Astrocyte of the cerebellum (primary cell): ENCODE data around the gene DACH1.

Source experiments
- DNase-seq: peaks from one replicate; pipeline ENCODE4 v3.0.0-alpha.2; 2011; ENCODE audit warnings: low read depth
- H3K4me3 ChIP-seq: 2 replicates; pipeline ENCODE4 v1.5.1; 2011; ENCODE audit warnings: mild to moderate bottlenecking, low read depth, low read length, moderate library complexity
- in situ Hi-C: cut with HindIII; loops from 2 replicates; pipeline ENCODE4 v1.10.0; 2017; ENCODE audit warnings: low sequenced_read_pairs
- TF ChIP-seq, protein P1 (sequence below): IDR thresholded peaks from 2 replicates; pipeline ENCODE4 v1.5.1; 2012; ENCODE audit warnings: low read length, low read depth, moderate library complexity, mild to moderate bottlenecking; ENCODE audit errors: missing control alignments

DACH1 gene

DNA sequence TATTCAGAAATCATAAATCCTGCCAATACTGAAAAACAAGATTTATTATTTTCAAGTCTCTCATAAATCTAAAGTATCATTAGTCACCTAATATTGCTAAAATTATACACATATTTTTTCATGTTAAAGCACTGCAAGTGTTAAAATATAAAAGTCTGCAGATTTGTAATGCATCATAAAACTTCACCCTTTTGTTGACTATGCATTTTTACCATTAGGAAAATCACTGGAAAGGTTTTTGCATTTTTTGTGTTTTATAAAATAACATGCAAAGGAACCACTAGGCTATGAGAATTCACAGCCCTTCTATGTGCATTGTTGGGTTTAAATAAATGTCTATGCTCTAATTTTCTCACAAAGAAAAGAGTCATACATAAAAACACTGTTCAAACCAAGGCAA is 407.3 kb downstream of the DACH1 start:
- no peak for DNase-seq
- in situ Hi-C loops: no loop called here
- no peak overlapping the region for H3K4me3 ChIP-seq
- TF ChIP-seq, protein P1, sequence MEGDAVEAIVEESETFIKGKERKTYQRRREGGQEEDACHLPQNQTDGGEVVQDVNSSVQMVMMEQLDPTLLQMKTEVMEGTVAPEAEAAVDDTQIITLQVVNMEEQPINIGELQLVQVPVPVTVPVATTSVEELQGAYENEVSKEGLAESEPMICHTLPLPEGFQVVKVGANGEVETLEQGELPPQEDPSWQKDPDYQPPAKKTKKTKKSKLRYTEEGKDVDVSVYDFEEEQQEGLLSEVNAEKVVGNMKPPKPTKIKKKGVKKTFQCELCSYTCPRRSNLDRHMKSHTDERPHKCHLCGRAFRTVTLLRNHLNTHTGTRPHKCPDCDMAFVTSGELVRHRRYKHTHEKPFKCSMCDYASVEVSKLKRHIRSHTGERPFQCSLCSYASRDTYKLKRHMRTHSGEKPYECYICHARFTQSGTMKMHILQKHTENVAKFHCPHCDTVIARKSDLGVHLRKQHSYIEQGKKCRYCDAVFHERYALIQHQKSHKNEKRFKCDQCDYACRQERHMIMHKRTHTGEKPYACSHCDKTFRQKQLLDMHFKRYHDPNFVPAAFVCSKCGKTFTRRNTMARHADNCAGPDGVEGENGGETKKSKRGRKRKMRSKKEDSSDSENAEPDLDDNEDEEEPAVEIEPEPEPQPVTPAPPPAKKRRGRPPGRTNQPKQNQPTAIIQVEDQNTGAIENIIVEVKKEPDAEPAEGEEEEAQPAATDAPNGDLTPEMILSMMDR: no peak

GRCh38 chr13:71457645-71458044 is 409.4 kb downstream of the DACH1 start:
- DNase-seq: no peak
- in situ Hi-C loops: no loop called here
- TF ChIP-seq, protein P1: no peak
- no peak overlapping the region for H3K4me3 ChIP-seq

GRCh38 chr13:71456136-71456535 is 410.9 kb downstream of the DACH1 start:
- H3K4me3 ChIP-seq: no peak overlapping the region
- in situ Hi-C loops: no loop called here
- no peak for DNase-seq
- TF ChIP-seq, protein P1: no peak

DNA sequence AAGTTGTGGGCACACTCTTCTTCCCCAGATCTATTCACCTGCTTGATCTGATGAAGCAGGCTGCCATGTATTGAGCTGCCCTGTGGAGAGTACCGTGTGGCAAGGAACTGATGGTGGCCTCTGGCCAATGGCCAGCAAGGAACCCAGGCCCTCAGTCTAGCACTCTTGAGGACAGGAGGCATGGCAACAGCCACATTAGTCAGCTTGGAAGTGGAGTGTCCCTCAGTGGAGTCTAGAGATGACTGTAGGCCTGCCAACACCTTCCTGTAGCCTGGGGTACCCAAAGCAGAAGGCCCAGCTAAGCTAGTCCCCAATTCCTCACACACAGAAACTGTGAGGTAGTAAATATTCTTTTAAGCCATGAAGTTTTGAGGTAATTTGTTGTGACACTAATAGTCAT is 412.5 kb downstream of the DACH1 start:
- in situ Hi-C loops: no loop called here
- H3K4me3 ChIP-seq: no peak overlapping the region
- TF ChIP-seq, protein P1: no peak
- DNase-seq: no peak

- DNase-seq: no peak
- H3K4me3 ChIP-seq: no peak overlapping the region
- TF ChIP-seq, protein P1: no peak
- in situ Hi-C loops: no loop called here
Measured at GRCh38 chr13:71448080-71448630, 418.8 kb downstream of the DACH1 start.

- TF ChIP-seq, protein P1: no peak
- DNase-seq: no peak
- in situ Hi-C loops: no loop called here
- no peak overlapping the region for H3K4me3 ChIP-seq
Measured at GRCh38 chr13:71437704-71438103, 429.3 kb downstream of the DACH1 start.
